GM23338 (cell line): ENCODE data around the gene LSM14B. TPM values are rescaled to one million over a fixed set of nuclear protein-coding genes. Genes with fewer than 3 reads are reported as not detected.

Experiments
- ATAC-seq: fragments of 200-7000 bp; cut with Tn5 transposase; 3 replicates; pipeline ENCODE4 v1.9.1; 2020
- DNase-seq: peaks from one replicate; pipeline ENCODE4 v3.0.0-alpha.2; 2015; ENCODE audit warnings: low spot score
- H2AFZ ChIP-seq: fragments of 200-600 bp; sonication (generic); 2 replicates; pipeline ENCODE4 v1.8.0; 2016; ENCODE audit warnings: antibody characterized with exemption, mild to moderate bottlenecking, moderate library complexity
- H3F3A ChIP-seq: fragments of 200-600 bp; sonication (generic); replicated peaks from 2 replicates; pipeline ENCODE4 v1.8.0; 2017; ENCODE audit warnings: antibody characterized with exemption, mixed run types, low read depth
- H3K27ac ChIP-seq: fragments of 200-600 bp; sonication (generic); 2 replicates; pipeline ENCODE4 v1.6.1; 2016; ENCODE audit warnings: low read depth
- H3K27me3 ChIP-seq: fragments of 200-600 bp; sonication (generic); 2 replicates; pipeline ENCODE4 v1.8.0; 2016; ENCODE audit warnings: mild to moderate bottlenecking, mixed run types, moderate library complexity; ENCODE audit not compliant: insufficient read depth
- H3K36me3 ChIP-seq: fragments of 200-600 bp; sonication (generic); 2 replicates; pipeline ENCODE4 v1.8.0; 2016; ENCODE audit warnings: mild to moderate bottlenecking; ENCODE audit not compliant: insufficient read depth
- H3K4me1 ChIP-seq: fragments of 200-600 bp; sonication (generic); 2 replicates; pipeline ENCODE4 v1.8.0; 2016; ENCODE audit warnings: mild to moderate bottlenecking, moderate library complexity; ENCODE audit not compliant: insufficient read depth
- H3K4me2 ChIP-seq: fragments of 200-600 bp; sonication (generic); 2 replicates; pipeline ENCODE4 v1.7.1; 2017; ENCODE audit warnings: mixed run types
- H3K4me3 ChIP-seq: fragments of 200-600 bp; sonication (generic); 2 replicates; pipeline ENCODE4 v1.6.1; 2016; ENCODE audit warnings: mixed run types
- H3K79me2 ChIP-seq: fragments of 200-600 bp; sonication (generic); replicated peaks from 2 replicates; pipeline ENCODE4 v1.8.0; 2017; ENCODE audit warnings: mild to moderate bottlenecking; ENCODE audit not compliant: insufficient read depth
- H3K9me2 ChIP-seq: fragments of 200-600 bp; sonication (generic); 2 replicates; pipeline ENCODE4 v1.8.0; 2017; ENCODE audit not compliant: insufficient read depth
- H4K20me1 ChIP-seq: fragments of 200-600 bp; sonication (generic); replicated peaks from 2 replicates; pipeline ENCODE4 v1.8.0; 2017; ENCODE audit warnings: mild to moderate bottlenecking; ENCODE audit not compliant: insufficient read depth
- H3K27ac Mint-ChIP-seq: 2 replicates; pipeline ENCODE4 v1.8.0; 2020; ENCODE audit warnings: inconsistent platforms, mild to moderate bottlenecking, moderate library complexity, mixed read lengths
- H3K27me3 Mint-ChIP-seq: 3 replicates; pipeline ENCODE4 v1.8.0; 2022; ENCODE audit warnings: low read depth, mild to moderate bottlenecking, moderate library complexity, mixed read lengths, inconsistent platforms; ENCODE audit not compliant: insufficient read depth, poor library complexity
- H3K36me3 Mint-ChIP-seq: 3 replicates; pipeline ENCODE4 v1.8.0; 2021; ENCODE audit warnings: low read depth, mild to moderate bottlenecking, inconsistent platforms, moderate library complexity, mixed read lengths
- H3K4me1 Mint-ChIP-seq: 3 replicates; pipeline ENCODE4 v1.8.0; 2020; ENCODE audit warnings: mild to moderate bottlenecking, inconsistent platforms, mixed read lengths
- H3K4me3 Mint-ChIP-seq: 3 replicates; pipeline ENCODE4 v1.8.0; 2021; ENCODE audit warnings: moderate library complexity, mild to moderate bottlenecking, inconsistent platforms, mixed read lengths
- H3K9me3 Mint-ChIP-seq: 3 replicates; pipeline ENCODE4 v1.8.0; 2020; ENCODE audit warnings: moderate library complexity, mild to moderate bottlenecking, inconsistent platforms, mixed read lengths
- CREB1 ChIP-seq: fragments of 250-450 bp; sonication (Bioruptor Pico); IDR thresholded peaks from 2 replicates; pipeline ENCODE4 v1.5.0; 2020; ENCODE audit warnings: low read depth, mild to moderate bottlenecking, moderate library complexity
- EZH2 ChIP-seq: fragments of 200-600 bp; sonication (generic); IDR thresholded peaks from one replicate; pipeline ENCODE4 v1.8.0; 2017; ENCODE audit warnings: antibody characterized with exemption, mild to moderate bottlenecking, low read depth; ENCODE audit not compliant: unreplicated experiment
- JUNB ChIP-seq: IDR thresholded peaks from one replicate; pipeline ENCODE4 v1.6.1; 2016; ENCODE audit warnings: antibody characterized with exemption; ENCODE audit not compliant: unreplicated experiment
- NANOG ChIP-seq: IDR thresholded peaks from 2 replicates; pipeline ENCODE4 v1.6.1; 2016; ENCODE audit warnings: antibody characterized with exemption, borderline replicate concordance
- POLR2AphosphoS5 ChIP-seq: IDR thresholded peaks from 2 replicates; pipeline ENCODE4 v1.6.1; 2016; ENCODE audit warnings: antibody characterized with exemption, low read depth
- STAT1 ChIP-seq: IDR thresholded peaks from one replicate; pipeline ENCODE4 v1.6.1; 2016; ENCODE audit warnings: antibody characterized with exemption; ENCODE audit not compliant: unreplicated experiment
- ZNF114 ChIP-seq: fragments of 250-450 bp; sonication (Bioruptor Pico); IDR thresholded peaks from 2 replicates; pipeline ENCODE4 v1.5.0; 2020; ENCODE audit warnings: mild to moderate bottlenecking, moderate library complexity
- ZNF331 ChIP-seq: fragments of 250-450 bp; sonication (Bioruptor Pico); IDR thresholded peaks from 2 replicates; pipeline ENCODE4 v1.5.0; 2020; ENCODE audit warnings: low read depth, mild to moderate bottlenecking, moderate library complexity
- polyA plus RNA-seq: library from polyadenylated mRNA; unstranded; fragments of >200 nt; fragmentation: Nextera tagmentation; extraction: Ambion mirVana; gene quantifications from 2 replicates; pipeline ENCODE4 v1.2.1, GENCODE V29; 2016
- total RNA-seq: library from RNA; depleted of rRNA; stranded (reverse); fragments of >200 nt; shearing (Covaris generic); gene quantifications from 2 replicates; pipeline ENCODE4 v1.2.3, GENCODE V29; 2014
- TF ChIP-seq, protein P1 (sequence below), 2 experiments: fragments of 200-600 bp in 1 of 2; sonication (generic) in 1 of 2; conservative IDR thresholded peaks; 2 replicates each; pipeline versions ENCODE4 v1.5.1 to v1.6.1; 2016 to 2017; ENCODE audit warnings: antibody characterized with exemption in 2 of 2, low read depth in 2 of 2, mild to moderate bottlenecking in 2 of 2, moderate library complexity in 1 of 2
- TF ChIP-seq, protein P2 (sequence below): fragments of 250-450 bp; sonication (Bioruptor Pico); IDR thresholded peaks from 2 replicates; pipeline ENCODE4 v1.5.0; 2020; ENCODE audit warnings: mild to moderate bottlenecking, moderate library complexity
- TF ChIP-seq, protein P3 (sequence below): IDR thresholded peaks from 2 replicates; pipeline ENCODE4 v1.6.1; 2016; ENCODE audit warnings: antibody characterized with exemption

Gene LSM14B
- total and polyA plus RNA-seq, 2 experiments from 2014 or later = 9.6 to 55.7 TPM

DNA sequence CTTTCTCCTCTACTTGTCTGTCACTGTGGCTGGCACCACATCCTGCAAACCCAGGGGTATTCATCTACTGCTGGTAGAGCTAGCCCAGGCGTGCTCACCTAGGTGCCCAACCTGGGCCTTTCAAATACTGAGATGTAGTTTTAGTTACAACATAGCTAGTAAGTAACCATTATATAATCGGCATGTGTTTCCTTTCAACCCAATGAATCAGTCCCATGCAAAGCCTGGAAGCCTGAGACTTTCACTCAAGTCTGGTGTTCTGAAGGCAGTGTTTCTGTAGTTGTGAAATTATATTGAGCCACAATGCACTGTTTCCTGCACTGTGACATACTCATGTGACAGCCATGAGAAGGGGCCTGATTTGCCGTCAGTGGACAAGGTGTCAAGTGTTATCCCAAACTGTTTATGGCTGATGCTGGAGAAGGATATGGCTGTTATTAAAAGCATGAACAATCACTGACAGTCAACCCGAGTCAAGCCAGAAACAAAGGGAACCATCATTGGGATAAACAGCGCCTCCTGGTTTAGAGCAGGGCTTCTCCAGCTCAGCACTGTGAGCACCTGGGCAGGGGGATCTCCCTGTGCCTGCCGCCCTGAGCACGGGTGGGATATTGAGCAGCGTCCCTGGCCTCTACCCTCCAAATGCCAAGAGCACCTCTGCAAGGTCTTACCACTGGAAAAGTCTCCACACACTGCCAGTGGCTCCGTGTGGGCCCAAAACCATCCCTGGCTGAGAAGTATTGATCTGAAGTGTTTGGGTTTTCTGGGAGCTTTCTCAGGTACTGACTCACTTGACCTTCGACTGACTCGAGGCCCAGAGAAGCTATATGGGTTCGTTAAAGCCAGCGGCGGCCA is 19.3 kb downstream of the LSM14B start (continued):
- TF ChIP-seq, protein P1, sequence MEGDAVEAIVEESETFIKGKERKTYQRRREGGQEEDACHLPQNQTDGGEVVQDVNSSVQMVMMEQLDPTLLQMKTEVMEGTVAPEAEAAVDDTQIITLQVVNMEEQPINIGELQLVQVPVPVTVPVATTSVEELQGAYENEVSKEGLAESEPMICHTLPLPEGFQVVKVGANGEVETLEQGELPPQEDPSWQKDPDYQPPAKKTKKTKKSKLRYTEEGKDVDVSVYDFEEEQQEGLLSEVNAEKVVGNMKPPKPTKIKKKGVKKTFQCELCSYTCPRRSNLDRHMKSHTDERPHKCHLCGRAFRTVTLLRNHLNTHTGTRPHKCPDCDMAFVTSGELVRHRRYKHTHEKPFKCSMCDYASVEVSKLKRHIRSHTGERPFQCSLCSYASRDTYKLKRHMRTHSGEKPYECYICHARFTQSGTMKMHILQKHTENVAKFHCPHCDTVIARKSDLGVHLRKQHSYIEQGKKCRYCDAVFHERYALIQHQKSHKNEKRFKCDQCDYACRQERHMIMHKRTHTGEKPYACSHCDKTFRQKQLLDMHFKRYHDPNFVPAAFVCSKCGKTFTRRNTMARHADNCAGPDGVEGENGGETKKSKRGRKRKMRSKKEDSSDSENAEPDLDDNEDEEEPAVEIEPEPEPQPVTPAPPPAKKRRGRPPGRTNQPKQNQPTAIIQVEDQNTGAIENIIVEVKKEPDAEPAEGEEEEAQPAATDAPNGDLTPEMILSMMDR (conservative IDR thresholded peaks at IDR 0.05; ENCODE audit: low read depth in 2 of 2) = peak; percentile 47 to 60
- TF ChIP-seq ZNF114 (CRISPR knock-in tag) = no peak

DNA sequence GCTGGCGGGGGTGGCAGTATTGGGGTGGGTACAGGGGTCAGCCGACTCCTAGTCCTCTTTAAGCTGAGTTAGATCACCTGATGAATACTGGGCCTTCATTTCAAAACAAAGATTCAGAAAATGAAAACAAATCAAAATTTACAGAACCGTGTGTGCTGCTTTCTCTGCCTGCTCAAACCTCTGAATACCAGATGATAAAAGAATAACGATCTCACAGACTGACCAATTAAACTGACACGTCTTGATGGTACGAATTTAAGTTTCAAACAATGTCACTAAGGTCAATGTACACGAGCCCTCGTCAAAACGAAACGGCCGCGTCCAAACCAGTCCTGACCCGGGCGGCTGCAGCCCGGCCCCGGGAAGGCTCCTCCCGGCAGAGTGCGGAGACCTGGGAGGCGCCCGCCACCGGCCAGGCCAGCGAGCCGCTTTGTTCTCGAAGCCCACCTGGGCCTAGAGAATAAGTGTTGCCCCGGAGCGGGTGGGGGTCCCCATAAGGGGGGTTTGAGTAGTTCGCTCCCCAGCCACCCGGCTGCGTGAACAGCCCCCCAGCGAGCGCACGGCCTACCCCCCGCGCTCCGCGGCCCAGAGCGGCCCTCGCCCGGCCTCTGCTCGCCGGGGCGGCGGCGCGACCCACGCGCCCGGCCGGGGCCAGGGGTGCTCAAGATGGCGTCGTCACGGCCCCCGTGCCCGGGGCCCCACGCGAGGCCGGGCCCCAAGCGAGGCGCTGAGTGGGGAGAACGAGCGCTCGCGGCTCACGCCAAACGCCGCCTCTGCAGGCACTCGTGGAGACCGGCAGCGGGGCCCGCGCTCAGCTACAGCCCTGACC is 20.2 kb downstream of the LSM14B start:
- peaks cover 64% of the 10 kb centered on the region for H3K36me3 Mint-ChIP-seq
- H3K4me2 ChIP-seq = peak overlapping the region; percentile 95
- H3K36me3 ChIP-seq = peaks cover 34% of the 10 kb centered on the region
- peak overlapping the region; percentile 87 for H3K27ac Mint-ChIP-seq
- peak overlapping the region; percentile 39; the same call in 1 of the 2 replicates for H3K27ac ChIP-seq
- H2AFZ ChIP-seq = no peak overlapping the region
- H3K4me3 Mint-ChIP-seq = peak overlapping the region; percentile 94
- H3K9me3 Mint-ChIP-seq = no peaks in the 10 kb centered on the region; the same call in 2 of the 3 replicates
- peak overlapping the region; percentile 83 for H3K4me3 ChIP-seq
- H3K27me3 ChIP-seq = no peaks in the 10 kb centered on the region
- DNase-seq (peak; percentile 43), ATAC-seq (peak; percentile 16)
- no peaks in the 10 kb centered on the region for H3K9me2 ChIP-seq
- H3F3A ChIP-seq = peaks cover 30% of the 10 kb centered on the region
- H3K27me3 Mint-ChIP-seq = peaks cover 22% of the 10 kb centered on the region
- peaks cover 8% of the 10 kb centered on the region for H3K4me1 ChIP-seq
- peaks cover 76% of the 10 kb centered on the region for H3K79me2 ChIP-seq
- peaks cover 58% of the 10 kb centered on the region for H4K20me1 ChIP-seq
- H3K4me1 Mint-ChIP-seq = peaks cover 28% of the 10 kb centered on the region
- TF ChIP-seq ZNF331 (no peak), NANOG (no peak), POLR2AphosphoS5 (no peak), STAT1 (no peak), CREB1 (CRISPR knock-in tag) (no peak), JUNB (no peak), ZNF114 (CRISPR knock-in tag) (no peak), EZH2 (no peak)
- TF ChIP-seq, protein P2, sequence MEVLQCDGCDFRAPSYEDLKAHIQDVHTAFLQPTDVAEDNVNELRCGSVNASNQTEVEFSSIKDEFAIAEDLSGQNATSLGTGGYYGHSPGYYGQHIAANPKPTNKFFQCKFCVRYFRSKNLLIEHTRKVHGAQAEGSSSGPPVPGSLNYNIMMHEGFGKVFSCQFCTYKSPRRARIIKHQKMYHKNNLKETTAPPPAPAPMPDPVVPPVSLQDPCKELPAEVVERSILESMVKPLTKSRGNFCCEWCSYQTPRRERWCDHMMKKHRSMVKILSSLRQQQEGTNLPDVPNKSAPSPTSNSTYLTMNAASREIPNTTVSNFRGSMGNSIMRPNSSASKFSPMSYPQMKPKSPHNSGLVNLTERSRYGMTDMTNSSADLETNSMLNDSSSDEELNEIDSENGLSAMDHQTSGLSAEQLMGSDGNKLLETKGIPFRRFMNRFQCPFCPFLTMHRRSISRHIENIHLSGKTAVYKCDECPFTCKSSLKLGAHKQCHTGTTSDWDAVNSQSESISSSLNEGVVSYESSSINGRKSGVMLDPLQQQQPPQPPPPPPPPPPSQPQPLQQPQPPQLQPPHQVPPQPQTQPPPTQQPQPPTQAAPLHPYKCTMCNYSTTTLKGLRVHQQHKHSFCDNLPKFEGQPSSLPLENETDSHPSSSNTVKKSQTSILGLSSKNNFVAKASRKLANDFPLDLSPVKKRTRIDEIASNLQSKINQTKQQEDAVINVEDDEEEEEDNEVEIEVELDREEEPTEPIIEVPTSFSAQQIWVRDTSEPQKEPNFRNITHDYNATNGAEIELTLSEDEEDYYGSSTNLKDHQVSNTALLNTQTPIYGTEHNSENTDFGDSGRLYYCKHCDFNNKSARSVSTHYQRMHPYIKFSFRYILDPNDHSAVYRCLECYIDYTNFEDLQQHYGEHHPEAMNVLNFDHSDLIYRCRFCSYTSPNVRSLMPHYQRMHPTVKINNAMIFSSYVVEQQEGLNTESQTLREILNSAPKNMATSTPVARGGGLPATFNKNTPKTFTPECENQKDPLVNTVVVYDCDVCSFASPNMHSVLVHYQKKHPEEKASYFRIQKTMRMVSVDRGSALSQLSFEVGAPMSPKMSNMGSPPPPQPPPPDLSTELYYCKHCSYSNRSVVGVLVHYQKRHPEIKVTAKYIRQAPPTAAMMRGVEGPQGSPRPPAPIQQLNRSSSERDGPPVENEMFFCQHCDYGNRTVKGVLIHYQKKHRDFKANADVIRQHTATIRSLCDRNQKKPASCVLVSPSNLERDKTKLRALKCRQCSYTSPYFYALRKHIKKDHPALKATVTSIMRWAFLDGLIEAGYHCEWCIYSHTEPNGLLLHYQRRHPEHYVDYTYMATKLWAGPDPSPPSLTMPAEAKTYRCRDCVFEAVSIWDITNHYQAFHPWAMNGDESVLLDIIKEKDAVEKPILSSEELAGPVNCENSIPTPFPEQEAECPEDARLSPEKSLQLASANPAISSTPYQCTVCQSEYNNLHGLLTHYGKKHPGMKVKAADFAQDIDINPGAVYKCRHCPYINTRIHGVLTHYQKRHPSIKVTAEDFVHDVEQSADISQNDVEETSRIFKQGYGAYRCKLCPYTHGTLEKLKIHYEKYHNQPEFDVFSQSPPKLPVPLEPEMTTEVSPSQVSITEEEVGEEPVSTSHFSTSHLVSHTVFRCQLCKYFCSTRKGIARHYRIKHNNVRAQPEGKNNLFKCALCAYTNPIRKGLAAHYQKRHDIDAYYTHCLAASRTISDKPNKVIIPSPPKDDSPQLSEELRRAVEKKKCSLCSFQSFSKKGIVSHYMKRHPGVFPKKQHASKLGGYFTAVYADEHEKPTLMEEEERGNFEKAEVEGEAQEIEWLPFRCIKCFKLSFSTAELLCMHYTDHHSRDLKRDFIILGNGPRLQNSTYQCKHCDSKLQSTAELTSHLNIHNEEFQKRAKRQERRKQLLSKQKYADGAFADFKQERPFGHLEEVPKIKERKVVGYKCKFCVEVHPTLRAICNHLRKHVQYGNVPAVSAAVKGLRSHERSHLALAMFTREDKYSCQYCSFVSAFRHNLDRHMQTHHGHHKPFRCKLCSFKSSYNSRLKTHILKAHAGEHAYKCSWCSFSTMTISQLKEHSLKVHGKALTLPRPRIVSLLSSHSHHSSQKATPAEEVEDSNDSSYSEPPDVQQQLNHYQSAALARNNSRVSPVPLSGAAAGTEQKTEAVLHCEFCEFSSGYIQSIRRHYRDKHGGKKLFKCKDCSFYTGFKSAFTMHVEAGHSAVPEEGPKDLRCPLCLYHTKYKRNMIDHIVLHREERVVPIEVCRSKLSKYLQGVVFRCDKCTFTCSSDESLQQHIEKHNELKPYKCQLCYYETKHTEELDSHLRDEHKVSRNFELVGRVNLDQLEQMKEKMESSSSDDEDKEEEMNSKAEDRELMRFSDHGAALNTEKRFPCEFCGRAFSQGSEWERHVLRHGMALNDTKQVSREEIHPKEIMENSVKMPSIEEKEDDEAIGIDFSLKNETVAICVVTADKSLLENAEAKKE (CRISPR knock-in tag) = no peak
- TF ChIP-seq, protein P1 (conservative IDR thresholded peaks at IDR 0.05; ENCODE audit: low read depth in 2 of 2) = no peak
- TF ChIP-seq, protein P3, sequence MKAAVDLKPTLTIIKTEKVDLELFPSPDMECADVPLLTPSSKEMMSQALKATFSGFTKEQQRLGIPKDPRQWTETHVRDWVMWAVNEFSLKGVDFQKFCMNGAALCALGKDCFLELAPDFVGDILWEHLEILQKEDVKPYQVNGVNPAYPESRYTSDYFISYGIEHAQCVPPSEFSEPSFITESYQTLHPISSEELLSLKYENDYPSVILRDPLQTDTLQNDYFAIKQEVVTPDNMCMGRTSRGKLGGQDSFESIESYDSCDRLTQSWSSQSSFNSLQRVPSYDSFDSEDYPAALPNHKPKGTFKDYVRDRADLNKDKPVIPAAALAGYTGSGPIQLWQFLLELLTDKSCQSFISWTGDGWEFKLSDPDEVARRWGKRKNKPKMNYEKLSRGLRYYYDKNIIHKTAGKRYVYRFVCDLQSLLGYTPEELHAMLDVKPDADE = no peak
